ENCODE data around the gene PLVAP.

GRCh38 chr19:17324357-17325114 is 52.6 kb downstream of the PLVAP start:
- TF ChIP-seq CTCF (IDR thresholded peaks at IDR 0.05) (no peak), EP300 (IDR thresholded peaks at IDR 0.05) (no peak), POLR2A (IDR thresholded peaks at IDR 0.05) (no peak)
